B cell (primary cell): ENCODE results near the gene HPS3. TPM values are rescaled to one million over a fixed set of nuclear protein-coding genes. Genes with fewer than 3 reads are reported as not detected.

ENCODE experiments used
- ATAC-seq: fragments of 200-7000 bp; cut with Tn5 transposase; one replicate; pipeline ENCODE4 v1.10.0; 2021; ENCODE audit warnings: low read depth, mild to moderate bottlenecking, moderate number of reproducible peaks, moderate library complexity
- CTCF ChIA-PET: fragments of 350-600 bp; sonication (Branson Sonifier 250); formaldehyde crosslinking; loops from one replicate; lab custom pipeline; 2021; ENCODE audit warnings: antibody characterized with exemption, inconsistent platforms; lab: Charles Lee
- POLR2A ChIA-PET: fragments of 350-600 bp; sonication (Branson Sonifier 250); formaldehyde crosslinking; loops from one replicate; lab custom pipeline; 2021; ENCODE audit warnings: antibody characterized with exemption; lab: Charles Lee
- DNase-seq: peaks from one replicate; pipeline ENCODE4 v3.0.0; 2013
- H2AFZ ChIP-seq: 2 replicates; pipeline ENCODE4 v1.6.1; 2012; ENCODE audit warnings: mild to moderate bottlenecking, low read depth, low read length; ENCODE audit not compliant: insufficient read depth, poor library complexity, severe bottlenecking
- H3K27ac ChIP-seq, 2 donors: 1 replicate in 1 of 2; 2 replicates in 1 of 2; pipeline ENCODE4 v1.5.1; 2012 to 2013; ENCODE audit warnings: low read length in 2 of 2, mild to moderate bottlenecking in 2 of 2, moderate library complexity in 1 of 2
- H3K27me3 ChIP-seq, 4 experiments: fragments of 200-600 bp in 1 of 4; sonication (generic) in 1 of 4; replicated peaks in 1 of 4; 1 replicate in 2 of 4; 2 replicates in 2 of 4; pipeline versions ENCODE4 v1.6.1 to v1.7.0; 2013 to 2016; ENCODE audit warnings: low read length in 3 of 4, mild to moderate bottlenecking in 2 of 4, mixed read lengths in 1 of 4, moderate library complexity in 1 of 4; ENCODE audit not compliant: insufficient read depth in 4 of 4, control insufficient read depth in 3 of 4; ENCODE audit errors: control extremely low read depth in 1 of 4
- H3K36me3 ChIP-seq, 2 experiments: replicated peaks in 1 of 2; 1 replicate in 1 of 2; 2 replicates in 1 of 2; pipeline versions ENCODE4 v1.6.1 to v1.7.1; 2013; ENCODE audit warnings: low read length in 1 of 2; ENCODE audit not compliant: insufficient read depth in 2 of 2, control insufficient read depth in 1 of 2; ENCODE audit errors: control extremely low read depth in 1 of 2, extremely low read depth in 1 of 2
- H3K4me1 ChIP-seq, 2 donors: fragments of 200-600 bp in 1 of 2; sonication (generic) in 1 of 2; 1 replicate in 1 of 2; 2 replicates in 1 of 2; pipeline versions ENCODE4 v1.5.1 to v1.6.1; 2013 to 2017; ENCODE audit warnings: low read length in 2 of 2; ENCODE audit not compliant: control insufficient read depth in 2 of 2, insufficient read depth in 2 of 2
- H3K4me2 ChIP-seq: replicated peaks from 2 replicates; pipeline ENCODE3; 2012; ENCODE audit warnings: mild to moderate bottlenecking, low read depth, low read length; ENCODE audit not compliant: poor library complexity, severe bottlenecking
- H3K4me3 ChIP-seq, 5 experiments: fragments of 200-600 bp in 1 of 5; sonication (generic) in 1 of 5; 1 replicate in 3 of 5; 2 replicates in 2 of 5; pipeline versions ENCODE4 v1.5.1 to v1.7.0; 2011 to 2016; ENCODE audit warnings: low read length in 4 of 5, mild to moderate bottlenecking in 4 of 5, low read depth in 2 of 5, control low read depth in 1 of 5, moderate library complexity in 1 of 5; ENCODE audit not compliant: insufficient read depth in 1 of 5; ENCODE audit errors: control extremely low read depth in 1 of 5, extremely low read depth in 1 of 5
- H3K79me2 ChIP-seq: fragments of 200-600 bp; sonication (generic); one replicate; pipeline ENCODE4 v1.6.0; 2016; ENCODE audit warnings: low read length; ENCODE audit not compliant: control insufficient read depth, insufficient read depth
- H3K9ac ChIP-seq: fragments of 200-600 bp; sonication (generic); 2 replicates; pipeline ENCODE4 v1.6.1; 2017; ENCODE audit warnings: mild to moderate bottlenecking, low read length, moderate library complexity
- H3K9me3 ChIP-seq, 3 donors: one replicate each; pipeline versions ENCODE4 v1.6.1 to v1.7.1; 2013; ENCODE audit warnings: low read length in 2 of 3; ENCODE audit not compliant: control insufficient read depth in 2 of 3, insufficient read depth in 1 of 3; ENCODE audit errors: control extremely low read depth in 1 of 3
- H4K20me1 ChIP-seq: 2 replicates; pipeline ENCODE4 v1.6.0; 2012; ENCODE audit warnings: mild to moderate bottlenecking, low read length; ENCODE audit not compliant: insufficient read depth, control insufficient read depth, poor library complexity, severe bottlenecking
- H3K27ac Mint-ChIP-seq: one replicate; pipeline ENCODE4 v1.8.0; 2021; ENCODE audit warnings: mixed read lengths
- H3K27me3 Mint-ChIP-seq: one replicate; pipeline ENCODE4 v1.8.0; 2021; ENCODE audit warnings: mixed read lengths
- H3K4me1 Mint-ChIP-seq: one replicate; pipeline ENCODE4 v1.8.0; 2021; ENCODE audit warnings: mixed read lengths
- H3K4me3 Mint-ChIP-seq: one replicate; pipeline ENCODE4 v1.8.0; 2021; ENCODE audit warnings: mixed read lengths
- H3K9me3 Mint-ChIP-seq: one replicate; pipeline ENCODE4 v1.8.0; 2022; ENCODE audit warnings: mixed read lengths; ENCODE audit not compliant: insufficient read depth
- CTCF ChIP-seq: fragments of 200-600 bp; IDR thresholded peaks from one replicate; pipeline ENCODE4 v1.8.0; 2022; ENCODE audit warnings: antibody characterized with exemption, mild to moderate bottlenecking
- EZH2 ChIP-seq: IDR thresholded peaks from 2 replicates; pipeline ENCODE4 v1.6.1; 2012; ENCODE audit warnings: borderline replicate concordance, low read depth, mild to moderate bottlenecking, moderate library complexity, low read length; ENCODE audit not compliant: insufficient read depth, poor library complexity, severe bottlenecking
- WGBS: methylation state at CpG from one replicate; pipeline ENCODE4 v1.1.5; 2013; ENCODE audit warnings: missing lambda C conversion rate; ENCODE audit not compliant: insufficient coverage; 5-methylcytosine and 5-hydroxymethylcytosine counted together
- intact Hi-C: fragments of 100-400 bp; cut with micrococcal nuclease; formaldehyde crosslinking; loops from one replicate; pipeline ENCODE4 v1.10.0; 2022
- polyA plus RNA-seq: library from polyadenylated mRNA; depleted of rRNA; stranded (reverse); fragments of >200 nt; gene quantifications from 2 replicates; pipeline ENCODE4 v1.2.3, GENCODE V29; 2012
- total RNA-seq, 2 donors: library from RNA; stranded (reverse); fragments of 120-200 nt in 1 of 2; gene quantifications; 1 replicate in 1 of 2; 2 replicates in 1 of 2; pipeline versions ENCODE4 v1.2.3 to v1.2.4, GENCODE V29; 2013 to 2022

Gene HPS3
- total and polyA plus RNA-seq, 2 donors (not counting 1 experiment from before 2014, with no cell fraction given): 28.9 to 48.1 TPM

- Histone ChIP-seq H3K9me3 (no peaks in the 10 kb centered on the region), H3K4me2 (peak overlapping the region; percentile 49), H3K9ac (no peak overlapping the region), H3K27me3 (no peaks in the 10 kb centered on the region), H3K4me3 (no peak overlapping the region), H3K36me3 (no peaks in the 10 kb centered on the region), H2AFZ (peak overlapping the region; percentile 56), H3K4me1 (peaks cover 16 to 17% of the 10 kb centered on the region in 2 donors), H4K20me1 (no peaks in the 10 kb centered on the region), H3K27ac (no peak overlapping the region), H3K79me2 (no peaks in the 10 kb centered on the region)
- Mint-ChIP-seq H3K9me3 (no peaks in the 10 kb centered on the region), H3K27me3 (no peaks in the 10 kb centered on the region), H3K4me3 (no peak overlapping the region), H3K4me1 (peaks cover 21% of the 10 kb centered on the region), H3K27ac (no peak overlapping the region)
- DNase-seq (no peak), ATAC-seq (no peak)
- no peak for TF ChIP-seq CTCF
- no peak for TF ChIP-seq EZH2
- intact Hi-C loops: loop anchor here (2.0 kb wide), 1 partner anchor 38 kb away; no protein-coding TSS in a partner anchor
- WGBS: 100% methylated on average over 2 of the region's 3 CpGs
- ChIA-PET POLR2A (no interaction called here), CTCF (interaction anchor here (1.5 kb wide), 1 partner anchor 71 kb away, joined by 4 read pairs; no protein-coding TSS in a partner anchor)
Observed at GRCh38 chr3:149204390-149204991, 75.1 kb downstream of the HPS3 start.

- Histone ChIP-seq H2AFZ (no peak overlapping the region), H3K9ac (no peak overlapping the region), H3K27ac (no peak overlapping the region), H4K20me1 (no peaks in the 10 kb centered on the region), H3K27me3 (no peaks in the 10 kb centered on the region), H3K4me1 (peaks cover 16 to 17% of the 10 kb centered on the region in 2 donors), H3K36me3 (no peaks in the 10 kb centered on the region), H3K79me2 (no peaks in the 10 kb centered on the region), H3K4me3 (no peak overlapping the region), H3K4me2 (no peak overlapping the region), H3K9me3 (no peaks in the 10 kb centered on the region)
- H3K4me3 Mint-ChIP-seq: no peak overlapping the region
- H3K27ac Mint-ChIP-seq: no peak overlapping the region
- no peak for ATAC-seq
- WGBS: 100% methylated on average over 2 of the region's 2 CpGs
- intact Hi-C loops: no loop called here
- no peaks in the 10 kb centered on the region for H3K9me3 Mint-ChIP-seq
- H3K27me3 Mint-ChIP-seq: no peaks in the 10 kb centered on the region
- no peak for TF ChIP-seq EZH2
- no peak for TF ChIP-seq CTCF
- ChIA-PET CTCF (interaction anchor here (1.7 kb wide), 1 partner anchor 68 kb away, joined by 5 read pairs; no protein-coding TSS in a partner anchor), POLR2A (no interaction called here)
- H3K4me1 Mint-ChIP-seq: peaks cover 17% of the 10 kb centered on the region
- no peak for DNase-seq
Observed at GRCh38 chr3:149207475-149207874, 78.0 kb downstream of the HPS3 start.
